GM10266 (cell line): Measurements from ENCODE around the gene PDGFC.

ENCODE experiments used
- DNase-seq: peaks from one replicate; pipeline ENCODE4 v3.0.0; 2012; ENCODE audit errors: extremely low spot score
- TF ChIP-seq, protein P1 (sequence below): IDR thresholded peaks from 2 replicates; pipeline ENCODE4 v1.5.1; 2012; ENCODE audit warnings: mild to moderate bottlenecking, low read depth; ENCODE audit not compliant: control insufficient read depth, insufficient read depth; ENCODE audit errors: missing control alignments

PDGFC gene

GRCh38 chr4:156820931-156821330, 150.7 kb downstream of the PDGFC start:
- TF ChIP-seq, protein P1, sequence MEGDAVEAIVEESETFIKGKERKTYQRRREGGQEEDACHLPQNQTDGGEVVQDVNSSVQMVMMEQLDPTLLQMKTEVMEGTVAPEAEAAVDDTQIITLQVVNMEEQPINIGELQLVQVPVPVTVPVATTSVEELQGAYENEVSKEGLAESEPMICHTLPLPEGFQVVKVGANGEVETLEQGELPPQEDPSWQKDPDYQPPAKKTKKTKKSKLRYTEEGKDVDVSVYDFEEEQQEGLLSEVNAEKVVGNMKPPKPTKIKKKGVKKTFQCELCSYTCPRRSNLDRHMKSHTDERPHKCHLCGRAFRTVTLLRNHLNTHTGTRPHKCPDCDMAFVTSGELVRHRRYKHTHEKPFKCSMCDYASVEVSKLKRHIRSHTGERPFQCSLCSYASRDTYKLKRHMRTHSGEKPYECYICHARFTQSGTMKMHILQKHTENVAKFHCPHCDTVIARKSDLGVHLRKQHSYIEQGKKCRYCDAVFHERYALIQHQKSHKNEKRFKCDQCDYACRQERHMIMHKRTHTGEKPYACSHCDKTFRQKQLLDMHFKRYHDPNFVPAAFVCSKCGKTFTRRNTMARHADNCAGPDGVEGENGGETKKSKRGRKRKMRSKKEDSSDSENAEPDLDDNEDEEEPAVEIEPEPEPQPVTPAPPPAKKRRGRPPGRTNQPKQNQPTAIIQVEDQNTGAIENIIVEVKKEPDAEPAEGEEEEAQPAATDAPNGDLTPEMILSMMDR: no peak
- DNase-seq: no peak

DNA sequence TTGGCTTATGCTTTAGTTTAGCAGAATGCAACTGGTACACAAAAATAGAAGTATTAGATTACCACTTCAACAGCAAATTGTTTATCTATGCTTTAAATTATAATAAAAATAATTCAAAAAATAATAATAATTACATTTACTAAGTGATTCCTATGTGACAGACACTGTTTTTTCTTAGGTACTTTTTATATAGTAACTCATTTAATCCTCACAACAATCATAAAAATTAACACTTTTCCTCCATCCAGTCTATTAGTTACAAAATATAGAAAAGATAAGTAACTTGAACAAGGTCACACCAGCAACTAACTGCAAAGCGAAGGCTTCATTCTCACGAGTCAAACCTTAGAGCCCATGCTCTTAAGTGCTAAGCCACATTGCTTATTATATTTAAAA, 155.2 kb downstream of the PDGFC start:
- TF ChIP-seq, protein P1: no peak
- no peak for DNase-seq

DNA sequence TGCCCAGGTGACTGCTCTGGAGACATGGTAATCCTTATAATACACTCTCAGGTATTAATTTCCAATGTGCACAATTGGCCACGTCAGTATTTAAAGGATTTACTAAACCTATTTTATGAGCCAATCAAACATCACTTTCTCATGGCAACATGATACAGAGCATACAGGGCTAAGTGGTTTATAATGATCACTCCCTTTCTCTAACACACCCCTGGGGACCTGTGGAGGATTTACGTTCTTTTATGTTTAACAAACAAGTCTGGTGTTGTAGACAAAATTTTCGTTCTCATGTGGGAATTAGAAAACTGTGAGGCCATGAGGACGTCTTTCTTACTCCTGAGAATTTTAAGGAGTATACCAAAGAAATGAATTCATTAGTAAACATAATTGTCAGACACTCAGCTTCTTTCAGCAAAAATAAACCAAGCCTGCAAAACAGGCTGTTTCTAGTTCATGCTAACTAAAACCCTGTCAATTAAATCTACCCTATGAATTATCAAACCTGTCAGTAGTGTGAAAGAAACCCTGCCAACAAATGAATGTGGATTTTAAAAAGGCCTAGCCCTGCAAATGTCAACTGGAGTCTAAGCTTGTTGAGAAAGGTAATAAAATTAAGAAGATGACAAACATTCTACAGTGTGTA, 155.8 kb downstream of the PDGFC start:
- TF ChIP-seq, protein P1: no peak
- no peak for DNase-seq

- TF ChIP-seq, protein P1: no peak
- DNase-seq: no peak
These were observed 159.6 kb downstream of the PDGFC start for GRCh38 chr4:156811963-156812362.

GRCh38 chr4:156811286-156811685, 160.3 kb downstream of the PDGFC start:
- no peak for DNase-seq
- TF ChIP-seq, protein P1: no peak

GRCh38 chr4:156805696-156806095, 165.9 kb downstream of the PDGFC start:
- TF ChIP-seq, protein P1: no peak
- no peak for DNase-seq

DNA sequence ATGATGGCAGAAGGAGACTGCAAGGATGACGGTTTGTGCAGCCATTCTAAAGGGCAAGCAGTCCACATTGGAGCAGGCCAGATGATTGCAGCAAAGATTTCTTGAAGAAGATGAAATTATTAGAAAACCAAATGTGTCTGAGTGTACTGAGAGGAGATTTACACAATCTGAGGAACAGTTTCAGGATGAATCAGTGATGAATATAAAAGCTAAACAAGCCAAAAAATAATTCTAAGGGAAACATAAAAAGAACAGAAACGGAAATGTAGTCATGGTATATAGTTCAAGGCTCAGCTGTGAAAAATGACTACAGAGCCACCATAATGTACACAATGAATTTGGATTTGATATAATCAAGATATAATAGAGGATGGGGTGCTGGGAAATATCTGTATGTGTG, 168.5 kb downstream of the PDGFC start:
- no peak for DNase-seq
- TF ChIP-seq, protein P1: no peak
